ENCODE data around the gene TLCD1. TPM values are rescaled to one million over a fixed set of nuclear protein-coding genes. Genes with fewer than 3 reads are reported as not detected.
A peak's percentile ranks its signal among the peaks of the same experiment; 100 is the strongest.
"Not testable (repeated sequence)": the region's sequence is repeated elsewhere in the genome, so short reads cannot be mapped to it uniquely, and the experiment has no call there.

Gene TLCD1
- total RNA-seq, 1 donor from 2014 or later = 0.85 TPM

DNA sequence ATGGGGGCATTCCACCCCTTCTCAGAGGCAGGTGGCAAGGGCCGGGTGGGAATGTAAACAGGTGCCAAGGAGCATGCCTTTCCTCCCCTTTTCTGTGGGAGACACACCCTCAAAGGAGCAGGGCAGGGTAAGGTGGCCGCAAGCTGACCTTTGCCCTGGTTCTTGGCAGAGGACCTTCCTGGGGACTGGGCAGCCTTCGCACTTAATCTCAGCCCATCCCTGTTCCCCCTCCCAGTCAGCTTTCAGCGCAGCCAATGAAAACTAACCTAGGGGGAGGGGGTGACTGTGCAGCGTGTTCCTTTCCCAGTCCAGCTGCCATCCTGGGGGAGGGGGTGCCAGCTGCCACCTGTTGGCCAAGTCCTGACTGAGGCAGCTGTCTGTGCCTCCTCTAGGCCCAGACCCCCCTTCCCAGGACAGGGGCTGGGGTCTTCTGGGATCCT lies 20.6 kb upstream of the TLCD1 start:
- DNase-seq = peak; percentile 40

- no peak for DNase-seq
These were observed 19.9 kb upstream of the TLCD1 start for GRCh38 chr17:28745786-28746411.

DNA sequence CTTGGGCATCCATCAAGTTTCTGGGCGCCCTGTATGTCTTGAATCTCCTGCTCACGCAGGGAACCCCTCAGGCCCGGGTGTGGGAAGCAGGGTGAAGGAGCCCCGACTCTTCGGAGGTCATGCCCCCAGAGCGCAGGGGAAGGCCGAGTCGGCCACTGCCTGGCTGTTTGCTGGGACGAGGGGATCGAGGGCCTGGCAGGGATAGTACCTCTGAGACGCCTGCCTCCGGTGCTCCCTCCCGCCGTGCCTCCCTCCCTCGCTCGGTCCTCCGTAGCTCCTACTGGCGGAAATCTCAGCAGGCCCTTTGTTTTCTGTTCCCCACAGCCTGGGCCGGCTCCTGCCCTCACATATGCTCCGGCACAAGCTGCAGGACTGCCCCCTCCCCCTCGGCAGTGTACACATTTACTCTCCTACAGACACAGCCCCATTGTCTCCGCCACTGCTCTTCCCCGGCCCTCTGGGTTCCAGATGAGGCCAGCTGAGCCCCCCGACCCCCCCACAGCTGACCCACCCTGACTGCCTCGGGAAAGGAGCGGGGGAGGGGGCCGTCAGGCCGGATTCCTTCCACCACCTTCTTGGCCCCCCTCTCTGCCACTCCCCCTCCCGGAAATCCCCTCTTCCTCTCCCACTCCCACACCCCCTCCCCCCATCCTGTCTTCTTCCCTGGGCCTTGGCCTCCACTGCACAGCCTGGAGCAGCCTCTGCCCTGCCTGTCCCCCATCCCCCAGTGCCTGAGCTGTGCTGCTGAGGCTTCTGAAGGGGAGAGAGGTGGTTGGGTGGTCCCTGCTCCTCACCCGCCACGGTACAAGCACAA lies 19.1 kb upstream of the TLCD1 start:
- DNase-seq = peak; percentile 75

DNA sequence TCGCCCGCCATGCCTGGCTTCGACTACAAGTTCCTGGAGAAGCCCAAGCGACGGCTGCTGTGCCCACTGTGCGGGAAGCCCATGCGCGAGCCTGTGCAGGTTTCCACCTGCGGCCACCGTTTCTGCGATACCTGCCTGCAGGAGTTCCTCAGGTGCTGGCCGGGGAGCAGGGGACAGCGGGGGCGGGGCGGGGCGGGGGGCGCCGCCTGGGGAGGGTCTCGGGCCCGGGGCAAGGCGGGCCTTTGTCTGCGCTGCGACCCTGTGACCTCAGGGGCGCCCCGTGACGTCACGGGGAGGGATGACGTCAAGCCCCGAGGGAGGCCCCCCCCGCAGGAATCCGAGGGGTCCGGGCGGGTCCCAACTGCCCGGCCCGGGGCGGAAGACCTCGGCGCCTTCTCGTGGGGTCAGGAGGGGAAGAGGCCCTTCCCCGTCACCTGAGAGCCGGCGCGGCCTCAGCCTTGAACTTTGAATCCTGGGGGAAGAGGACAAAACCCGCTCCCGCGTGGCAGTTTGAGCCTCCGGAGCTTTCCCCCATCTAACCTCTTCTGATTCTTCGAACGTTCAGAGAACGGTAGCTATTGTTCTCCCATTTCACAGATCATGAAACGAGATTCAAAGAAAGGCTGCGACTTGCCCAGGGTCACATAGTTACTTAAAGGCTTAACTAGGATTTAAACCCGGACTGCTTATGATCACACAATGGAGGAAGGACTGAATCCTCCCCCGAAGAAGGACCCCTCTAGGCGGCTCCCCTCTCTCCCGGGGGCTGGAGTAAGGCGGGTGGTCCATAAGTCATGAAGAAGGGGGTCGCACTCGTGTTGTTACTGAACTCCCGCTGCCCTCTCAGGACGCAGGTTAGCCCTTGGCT lies 18.3 kb upstream of the TLCD1 start:
- DNase-seq = peak; percentile 63

DNA sequence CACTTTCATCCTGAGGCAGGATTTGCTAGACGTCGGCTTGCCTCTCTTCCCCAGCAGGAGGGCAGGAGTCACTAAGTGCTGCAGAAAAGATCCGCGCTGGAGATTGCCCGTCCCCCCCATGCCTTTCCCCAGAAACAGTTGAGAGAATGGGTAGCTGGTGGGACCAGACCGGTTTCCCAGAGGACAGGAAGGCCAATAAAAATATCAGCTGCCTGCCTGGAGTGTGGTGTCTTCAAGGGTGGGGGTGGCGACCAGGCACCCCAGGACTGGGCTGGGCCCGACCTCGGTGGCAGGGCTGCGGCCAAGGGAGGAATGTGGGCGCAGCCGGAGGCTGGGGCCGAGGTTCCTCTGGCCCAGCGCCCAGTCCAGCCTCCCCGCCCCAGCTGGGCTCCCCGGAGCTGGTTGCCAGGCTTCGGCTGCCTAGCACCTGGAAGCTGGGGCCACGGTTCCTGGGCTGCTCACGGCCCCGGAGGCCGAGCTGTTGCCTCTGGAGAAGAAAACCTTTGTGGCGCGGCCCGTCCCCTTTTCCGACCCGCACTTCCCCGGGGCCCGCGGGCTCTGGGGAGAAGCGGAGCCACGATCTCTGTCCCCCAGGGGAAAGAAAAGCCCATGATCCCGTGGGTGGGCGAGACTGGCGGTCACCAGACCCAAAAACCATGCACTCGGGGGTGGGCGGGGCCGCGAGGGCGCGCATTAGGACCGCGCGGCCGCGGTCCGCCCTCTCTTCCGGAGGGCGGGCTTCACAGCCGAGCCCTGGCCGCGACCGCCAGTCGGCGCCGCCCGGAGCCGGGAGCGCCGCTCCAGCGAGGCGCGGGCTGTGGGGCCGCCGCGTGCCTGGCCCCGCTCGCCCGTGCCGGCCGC lies 17.4 kb upstream of the TLCD1 start, which contains the start of gene TRAF4:
TRAF4 (plus strand) TSS at position 769 of the 861 bp plus-strand sequence. CDS start 102 bp downstream, outside the sequence.
- peak; percentile 80 for DNase-seq

DNA sequence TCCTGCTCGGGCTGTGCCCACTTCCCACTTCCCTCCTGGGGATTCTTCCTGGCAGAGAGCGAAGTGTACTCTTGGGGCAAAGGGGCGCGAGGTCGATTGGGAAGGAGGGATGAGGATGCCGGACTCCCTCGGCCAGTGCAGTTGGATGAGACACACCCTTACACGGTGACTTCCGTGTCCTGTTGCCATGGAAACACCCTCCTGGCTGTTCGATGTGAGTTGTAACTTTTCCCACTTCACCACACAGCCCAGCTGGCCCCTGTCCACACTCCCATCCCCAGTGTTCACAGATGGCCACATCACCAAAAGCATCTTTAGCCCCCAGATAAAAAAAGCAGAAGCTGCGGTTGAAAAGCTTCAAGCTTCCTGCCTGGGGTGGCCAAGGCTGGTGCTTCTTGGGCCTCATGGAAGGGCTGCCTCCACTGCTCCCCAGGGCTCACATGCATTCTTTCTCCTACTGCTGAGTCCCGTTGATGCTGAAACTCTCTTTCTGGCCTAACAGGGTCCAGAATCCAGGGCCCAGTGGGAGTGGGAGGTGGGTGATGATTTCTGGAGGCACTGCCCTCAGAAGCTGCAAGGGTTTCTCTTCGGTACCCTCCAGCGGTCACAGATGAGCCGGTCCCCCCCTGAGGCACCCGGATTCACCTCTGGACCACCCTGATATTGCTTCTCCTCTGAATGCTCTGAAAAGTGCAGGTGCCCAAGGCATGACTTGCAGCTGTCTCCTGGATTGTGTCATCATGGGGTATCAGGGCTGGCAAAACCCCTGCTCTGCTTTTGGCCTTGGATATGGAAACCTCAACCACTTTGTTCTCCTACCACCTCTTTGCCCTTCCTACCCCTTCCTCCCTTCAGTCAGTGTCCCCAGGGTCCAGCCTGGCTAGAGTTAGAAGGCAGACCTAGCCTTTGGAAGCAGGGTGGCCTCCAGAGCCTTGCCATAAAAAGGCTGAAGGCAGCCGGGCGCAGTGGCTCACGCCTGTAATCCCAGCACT lies 15.6 kb upstream of the TLCD1 start:
- no peak for DNase-seq

- no peak for DNase-seq
These were observed 14.6 kb upstream of the TLCD1 start for GRCh38 chr17:28740406-28741357.

DNA sequence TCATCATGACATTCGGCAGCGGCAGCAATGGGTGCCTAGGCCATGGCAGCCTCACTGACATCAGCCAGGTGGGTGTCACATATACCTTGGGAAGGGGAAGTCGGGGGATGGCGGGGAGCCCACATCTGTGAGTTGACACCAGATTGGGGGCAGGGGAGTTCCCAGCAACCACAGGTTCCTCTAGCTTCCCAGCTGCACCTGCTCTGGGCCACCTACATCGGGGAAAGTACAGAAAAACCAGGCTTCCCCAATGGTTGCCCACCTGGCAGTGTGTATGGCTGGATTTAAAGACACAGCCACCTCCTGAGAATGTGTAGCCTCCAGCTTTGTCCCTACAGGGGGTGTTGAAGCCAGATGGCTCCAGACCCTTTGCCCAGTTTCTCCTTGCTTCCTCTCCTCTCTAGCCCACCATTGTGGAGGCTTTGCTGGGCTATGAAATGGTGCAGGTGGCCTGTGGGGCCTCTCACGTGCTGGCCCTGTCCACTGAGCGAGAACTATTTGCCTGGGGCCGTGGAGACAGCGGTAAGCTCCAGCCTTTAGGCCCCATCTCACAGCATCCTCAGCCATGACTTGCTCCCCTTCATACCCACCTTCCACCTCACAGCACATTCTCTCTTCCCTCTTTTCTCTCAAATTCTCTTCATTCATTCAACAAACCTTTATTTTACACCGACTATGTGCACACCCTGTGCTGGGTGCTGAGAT lies 12.8 kb upstream of the TLCD1 start:
- no peak for DNase-seq

DNA sequence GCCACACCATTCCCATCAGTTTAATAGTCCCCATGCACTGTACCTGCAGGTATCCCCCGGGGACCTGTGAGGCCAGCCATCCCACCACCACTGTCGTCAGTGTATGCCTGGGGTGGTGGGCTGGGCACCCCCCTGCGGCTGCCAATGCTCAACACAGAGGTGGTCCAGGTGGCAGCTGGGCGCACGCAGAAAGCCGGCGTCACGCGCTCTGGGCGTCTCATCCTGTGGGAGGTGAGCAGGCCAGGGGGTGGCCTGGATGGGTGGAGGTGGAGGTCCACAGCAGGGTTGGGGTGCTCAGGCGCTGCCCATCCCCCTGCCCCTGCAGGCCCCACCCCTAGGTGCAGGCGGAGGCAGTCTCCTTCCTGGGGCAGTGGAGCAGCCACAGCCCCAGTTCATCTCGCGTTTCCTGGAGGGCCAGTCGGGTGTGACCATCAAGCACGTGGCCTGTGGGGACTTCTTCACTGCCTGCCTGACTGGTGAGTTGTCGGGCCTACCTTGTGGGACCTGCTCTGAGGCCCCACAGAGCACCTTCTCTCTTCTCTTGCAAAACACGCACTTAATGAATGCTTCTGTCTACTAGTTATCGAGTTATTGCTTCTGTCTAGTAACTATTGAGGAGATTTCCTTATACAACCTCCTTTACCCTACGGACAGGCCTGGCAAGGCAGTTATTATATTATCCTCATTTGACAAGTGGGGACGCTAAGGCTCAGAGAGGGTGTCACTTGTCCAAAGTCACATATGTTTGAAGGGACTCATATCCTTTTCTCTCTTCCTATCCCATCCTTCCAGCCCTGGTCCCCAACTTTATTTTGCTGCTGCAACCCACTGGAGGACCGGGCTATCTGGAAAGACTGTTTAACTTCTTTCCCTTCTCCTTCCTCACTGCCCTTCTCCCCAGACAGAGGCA lies 12.0 kb upstream of the TLCD1 start:
- no peak for DNase-seq

DNA sequence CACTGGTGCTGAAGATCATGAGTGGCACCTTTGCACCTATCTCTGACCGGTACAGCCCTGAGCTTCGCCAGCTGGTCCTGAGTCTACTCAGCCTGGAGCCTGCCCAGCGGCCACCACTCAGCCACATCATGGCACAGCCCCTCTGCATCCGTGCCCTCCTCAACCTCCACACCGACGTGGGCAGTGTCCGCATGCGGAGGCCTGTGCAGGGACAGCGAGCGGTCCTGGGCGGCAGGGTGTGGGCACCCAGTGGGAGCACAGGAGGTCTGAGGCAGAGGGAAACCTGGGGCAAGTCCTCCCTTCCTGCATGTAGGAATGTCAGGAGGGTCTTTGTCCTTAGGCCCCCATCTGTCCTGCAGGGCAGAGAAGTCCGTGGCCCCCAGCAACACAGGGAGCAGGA lies 11.3 kb upstream of the TLCD1 start:
- no peak for DNase-seq

- DNase-seq = not testable (repeated sequence)
These were observed 10.1 kb upstream of the TLCD1 start for GRCh38 chr17:28735913-28736769.

GRCh38 chr17:28735242-28735722 lies 9.2 kb upstream of the TLCD1 start:
- DNase-seq = no peak

GRCh38 chr17:28734712-28735241 lies 8.7 kb upstream of the TLCD1 start:
- no peak for DNase-seq

DNA sequence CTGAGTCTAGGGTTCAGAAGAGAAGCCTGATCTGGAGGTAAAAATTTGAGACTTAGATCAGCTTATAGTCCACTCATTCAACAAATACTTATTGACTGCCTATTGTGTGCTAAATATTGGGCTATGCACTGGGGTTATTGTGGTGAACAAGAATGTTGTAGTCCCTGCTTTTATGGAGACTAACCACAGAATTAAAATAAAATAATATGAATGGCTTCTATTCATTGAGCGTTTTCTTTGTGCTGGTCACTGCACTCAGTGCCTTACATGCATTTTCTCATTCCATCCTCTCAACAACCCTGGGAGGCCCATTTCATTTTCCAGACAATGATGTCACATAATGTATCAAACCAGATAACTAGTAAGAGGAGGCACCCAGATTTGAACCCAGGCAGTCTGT lies 7.3 kb upstream of the TLCD1 start:
- no peak for DNase-seq

DNA sequence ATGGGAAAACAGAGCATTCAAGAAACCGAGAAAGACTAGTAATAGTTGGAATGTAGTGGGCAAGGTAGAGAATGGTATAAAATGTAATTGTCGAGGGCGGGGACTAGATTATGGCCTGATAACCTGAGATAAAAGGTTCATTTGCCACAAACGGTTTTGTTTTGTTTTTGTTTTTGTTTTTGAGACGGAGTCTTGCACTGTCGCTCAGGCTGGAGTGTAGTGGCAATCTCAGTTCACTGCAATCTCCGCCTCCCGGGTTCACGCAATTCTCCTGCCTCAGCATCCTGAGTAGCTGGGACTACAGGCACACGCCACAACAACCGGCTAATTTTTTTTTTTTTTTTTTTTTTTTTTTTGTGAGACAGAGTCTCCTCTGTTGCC lies 3.9 kb upstream of the TLCD1 start:
- no peak for DNase-seq
